IPS-20b (cell line): ENCODE results near the gene CHST3.
"Not testable (repeated sequence)": the region's sequence is repeated elsewhere in the genome, so short reads cannot be mapped to it uniquely, and the experiment has no call there.

Source experiments
- H3K27ac ChIP-seq: one replicate; pipeline ENCODE4 v1.5.1; 2013; ENCODE audit warnings: low read length
- H3K27me3 ChIP-seq: 2 replicates; pipeline ENCODE4 v1.6.1; 2013; ENCODE audit warnings: mild to moderate bottlenecking, low read length, inconsistent platforms; ENCODE audit not compliant: insufficient read depth
- H3K36me3 ChIP-seq: 2 replicates; pipeline ENCODE4 v1.6.1; 2013; ENCODE audit warnings: low read depth, mild to moderate bottlenecking, inconsistent platforms, low read length, moderate library complexity; ENCODE audit not compliant: insufficient read depth
- H3K4me1 ChIP-seq: 2 replicates; pipeline ENCODE4 v1.6.1; 2013; ENCODE audit warnings: mild to moderate bottlenecking, control low read depth, inconsistent platforms, low read length, moderate library complexity; ENCODE audit not compliant: insufficient read depth
- H3K4me3 ChIP-seq: 2 replicates; pipeline ENCODE4 v1.5.1; 2013; ENCODE audit warnings: mild to moderate bottlenecking, low read length, inconsistent platforms
- H3K9ac ChIP-seq: 2 replicates; pipeline ENCODE4 v1.6.1; 2013; ENCODE audit warnings: low read depth, mild to moderate bottlenecking, inconsistent platforms, low read length, moderate library complexity
- H3K9me3 ChIP-seq: 2 replicates; pipeline ENCODE4 v1.6.1; 2013; ENCODE audit warnings: mild to moderate bottlenecking, low read depth, low read length, inconsistent platforms; ENCODE audit not compliant: insufficient read depth

Gene CHST3

GRCh38 chr10:71964098-71964742, at the start of gene CHST3:
Gene CHST3, plus strand, starts transcription at chr10:71964395. Its CDS starts 41,448 bp downstream, at chr10:72005843.
- Histone ChIP-seq H3K4me1 (peaks cover 6% of the 10 kb centered on the region; the same call in 1 of the 2 replicates), H3K4me3 (peak within 1 kb of the TSS; percentile 88), H3K27ac (no peak within 1 kb of the TSS), H3K9me3 (no peaks in the 10 kb centered on the region), H3K27me3 (peaks cover 52% of the 10 kb centered on the region), H3K36me3 (no peaks in the 10 kb centered on the region), H3K9ac (peak within 1 kb of the TSS; percentile 78)

DNA sequence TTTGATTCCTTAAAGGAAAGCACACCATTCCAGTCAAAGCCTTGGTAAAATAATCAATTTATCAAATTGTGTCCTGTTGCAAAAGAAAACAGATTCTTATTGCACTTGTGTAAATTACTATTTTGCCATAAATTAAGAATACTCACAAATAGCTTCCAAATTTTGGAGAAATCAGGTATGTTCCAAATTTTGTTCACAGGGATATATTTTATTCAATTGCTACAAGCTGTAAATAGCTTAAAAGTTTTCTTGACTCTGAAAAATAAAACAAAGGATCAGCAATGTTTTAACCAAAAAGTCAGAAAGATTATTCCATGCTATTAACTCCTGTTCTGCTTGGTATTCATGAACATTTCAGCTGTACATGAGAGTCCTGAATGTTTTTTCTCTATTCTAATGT, 47.4 kb upstream of the CHST3 start:
- peaks cover 14% of the 10 kb centered on the region; the same call in 1 of the 2 replicates for H3K9me3 ChIP-seq
- H3K9ac ChIP-seq = no peak overlapping the region
- H3K27ac ChIP-seq = no peak overlapping the region
- H3K4me1 ChIP-seq = no peaks in the 10 kb centered on the region
- no peaks in the 10 kb centered on the region for H3K36me3 ChIP-seq
- H3K27me3 ChIP-seq = no peaks in the 10 kb centered on the region
- no peak overlapping the region for H3K4me3 ChIP-seq

GRCh38 chr10:71918992-71919391, 45.2 kb upstream of the CHST3 start:
- Histone ChIP-seq H3K9me3 (peaks cover 14% of the 10 kb centered on the region; the same call in 1 of the 2 replicates), H3K9ac (no peak overlapping the region), H3K27me3 (no peaks in the 10 kb centered on the region), H3K4me3 (no peak overlapping the region), H3K27ac (no peak overlapping the region), H3K4me1 (no peaks in the 10 kb centered on the region), H3K36me3 (no peaks in the 10 kb centered on the region)

GRCh38 chr10:71919956-71920539, 44.1 kb upstream of the CHST3 start:
- not testable (repeated sequence) for H3K4me3 ChIP-seq, H3K4me1 ChIP-seq, H3K36me3 ChIP-seq, H3K27me3 ChIP-seq, H3K27ac ChIP-seq, H3K9ac ChIP-seq
- H3K9me3 ChIP-seq = peaks cover 14% of the 10 kb centered on the region; the same call in 1 of the 2 replicates

DNA sequence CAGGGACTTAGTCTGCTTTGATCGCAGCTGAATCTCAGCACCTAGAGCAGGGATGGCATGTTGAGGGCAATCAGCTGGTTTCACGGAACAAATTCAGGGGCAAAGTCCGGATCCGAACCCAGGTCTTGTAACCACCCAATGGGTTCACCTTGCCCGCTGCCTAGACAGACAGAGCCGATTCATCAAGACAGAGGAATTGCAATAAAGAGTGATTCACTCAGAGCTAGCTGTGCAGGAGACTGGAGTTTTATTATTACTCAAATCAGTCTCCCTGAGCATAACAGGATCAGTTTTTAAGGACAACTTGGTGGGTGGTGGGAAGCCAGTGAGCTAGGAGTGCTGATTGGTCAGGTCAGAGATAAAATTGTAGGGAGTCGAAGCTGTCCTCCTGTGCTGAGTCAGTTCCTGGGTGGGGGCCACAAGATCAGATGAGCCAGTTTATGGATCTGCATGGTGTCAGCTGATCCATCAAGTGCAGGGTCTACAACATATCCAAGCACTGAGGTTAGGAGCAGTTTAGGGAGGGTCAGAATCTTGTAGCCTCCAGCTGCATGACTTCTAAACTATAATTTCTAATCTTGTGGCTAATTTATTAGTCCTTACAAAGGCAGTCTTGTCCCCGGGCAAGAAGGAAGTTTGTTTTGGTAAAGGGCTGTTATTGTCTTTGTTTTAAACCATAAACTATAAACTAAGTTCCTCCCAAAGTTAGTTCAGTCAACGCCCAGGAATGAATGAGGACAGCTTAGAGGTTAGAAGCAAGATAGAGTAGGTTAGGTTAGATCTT, 43.5 kb upstream of the CHST3 start:
- no peak overlapping the region for H3K4me3 ChIP-seq
- no peaks in the 10 kb centered on the region for H3K27me3 ChIP-seq
- H3K9ac ChIP-seq = no peak overlapping the region
- no peak overlapping the region for H3K27ac ChIP-seq
- no peaks in the 10 kb centered on the region for H3K36me3 ChIP-seq
- H3K9me3 ChIP-seq = peaks cover 14% of the 10 kb centered on the region; the same call in 1 of the 2 replicates
- H3K4me1 ChIP-seq = no peaks in the 10 kb centered on the region

- Histone ChIP-seq H3K27me3 (no peaks in the 10 kb centered on the region), H3K9ac (no peak overlapping the region), H3K4me3 (no peak overlapping the region), H3K27ac (no peak overlapping the region), H3K4me1 (no peaks in the 10 kb centered on the region), H3K36me3 (no peaks in the 10 kb centered on the region), H3K9me3 (peaks cover 13% of the 10 kb centered on the region; the same call in 1 of the 2 replicates)
Observed at GRCh38 chr10:71921324-71922027, 42.7 kb upstream of the CHST3 start.

GRCh38 chr10:71923138-71923692, 41.0 kb upstream of the CHST3 start:
- Histone ChIP-seq H3K4me3 (no peak overlapping the region), H3K36me3 (no peaks in the 10 kb centered on the region), H3K9ac (no peak overlapping the region), H3K4me1 (no peaks in the 10 kb centered on the region), H3K27ac (no peak overlapping the region), H3K27me3 (no peaks in the 10 kb centered on the region), H3K9me3 (no peaks in the 10 kb centered on the region; the same call in 1 of the 2 replicates)

- Histone ChIP-seq H3K4me3 (no peak overlapping the region), H3K4me1 (no peaks in the 10 kb centered on the region), H3K27ac (no peak overlapping the region), H3K9me3 (no peaks in the 10 kb centered on the region), H3K9ac (no peak overlapping the region), H3K27me3 (no peaks in the 10 kb centered on the region), H3K36me3 (no peaks in the 10 kb centered on the region)
Observed at GRCh38 chr10:71924771-71925170, 39.4 kb upstream of the CHST3 start.

- Histone ChIP-seq H3K36me3 (no peaks in the 10 kb centered on the region), H3K9me3 (peaks cover under 1% of the 10 kb centered on the region; the same call in 1 of the 2 replicates), H3K4me3 (no peak overlapping the region), H3K27me3 (no peaks in the 10 kb centered on the region), H3K27ac (no peak overlapping the region), H3K9ac (no peak overlapping the region), H3K4me1 (no peaks in the 10 kb centered on the region)
Observed at GRCh38 chr10:71927159-71927558, 37.0 kb upstream of the CHST3 start.

- Histone ChIP-seq H3K36me3 (no peaks in the 10 kb centered on the region), H3K9me3 (peaks cover 4% of the 10 kb centered on the region; the same call in 1 of the 2 replicates), H3K27me3 (no peaks in the 10 kb centered on the region), H3K4me1 (no peaks in the 10 kb centered on the region), H3K27ac (no peak overlapping the region), H3K4me3 (no peak overlapping the region), H3K9ac (no peak overlapping the region)
Observed at GRCh38 chr10:71927776-71928592, 36.2 kb upstream of the CHST3 start.
